H9 (cell line): Measurements from ENCODE around the gene RGR. TPM values are rescaled to one million over a fixed set of nuclear protein-coding genes. Genes with fewer than 3 reads are reported as not detected.
A peak's percentile ranks its signal among the peaks of the same experiment; 100 is the strongest.

ENCODE experiments used
- DNase-seq: peaks from one replicate; pipeline ENCODE4 v3.0.0-alpha.2; 2017
- H2AFZ ChIP-seq: one replicate; pipeline ENCODE4 v1.6.1; 2013; ENCODE audit warnings: mild to moderate bottlenecking, low read length, control low read depth, moderate library complexity
- H2AK5ac ChIP-seq: 2 replicates; pipeline ENCODE4 v1.6.1; 2013; ENCODE audit warnings: low read length, control low read depth, mixed read lengths; ENCODE audit not compliant: insufficient read length
- H2BK120ac ChIP-seq: one replicate; pipeline ENCODE4 v1.6.1; 2013; ENCODE audit warnings: low read depth, mild to moderate bottlenecking, low read length, control low read depth, inconsistent platforms; ENCODE audit not compliant: poor library complexity, severe bottlenecking
- H2BK12ac ChIP-seq: 2 replicates; pipeline ENCODE4 v1.6.1; 2013; ENCODE audit warnings: low read length, control low read depth, mixed read lengths, low read depth; ENCODE audit not compliant: insufficient read length
- H2BK15ac ChIP-seq: 2 replicates; pipeline ENCODE4 v1.6.1; 2013; ENCODE audit warnings: low read depth, low read length, control low read depth
- H2BK20ac ChIP-seq: one replicate; pipeline ENCODE4 v1.6.1; 2013; ENCODE audit warnings: low read depth, mild to moderate bottlenecking, low read length, control low read depth, inconsistent platforms; ENCODE audit not compliant: poor library complexity, severe bottlenecking
- H2BK5ac ChIP-seq: 2 replicates; pipeline ENCODE4 v1.6.1; 2013; ENCODE audit warnings: low read length, control low read depth, mixed read lengths; ENCODE audit not compliant: insufficient read length
- H3K14ac ChIP-seq: 2 replicates; pipeline ENCODE4 v1.6.1; 2013; ENCODE audit warnings: low read length, control low read depth; ENCODE audit not compliant: insufficient read depth
- H3K18ac ChIP-seq: 2 replicates; pipeline ENCODE4 v1.6.1; 2013; ENCODE audit warnings: low read depth, mild to moderate bottlenecking, mixed read lengths, low read length, control low read depth; ENCODE audit not compliant: insufficient read length
- H3K23ac ChIP-seq: 2 replicates; pipeline ENCODE4 v1.6.1; 2013; ENCODE audit warnings: low read length, control low read depth, mixed read lengths, low read depth; ENCODE audit not compliant: insufficient read length
- H3K23me2 ChIP-seq: 2 replicates; pipeline ENCODE4 v1.6.1; 2013; ENCODE audit warnings: low read depth, mild to moderate bottlenecking, mixed read lengths, low read length, control low read depth; ENCODE audit not compliant: insufficient read length, poor library complexity, severe bottlenecking
- H3K27ac ChIP-seq: 2 replicates; pipeline ENCODE4 v1.5.1; 2013; ENCODE audit warnings: low read length, control low read depth, mixed read lengths, low read depth; ENCODE audit not compliant: insufficient read length
- H3K27me3 ChIP-seq: 2 replicates; pipeline ENCODE4 v1.6.1; 2013; ENCODE audit warnings: low read length, control low read depth, inconsistent platforms; ENCODE audit not compliant: insufficient read depth
- H3K4ac ChIP-seq: 2 replicates; pipeline ENCODE4 v1.6.1; 2013; ENCODE audit warnings: low read depth, mild to moderate bottlenecking, control low read depth, inconsistent platforms, low read length, moderate library complexity
- H3K4me1 ChIP-seq: 2 replicates; pipeline ENCODE4 v1.6.1; 2013; ENCODE audit warnings: low read length, control low read depth, inconsistent platforms; ENCODE audit not compliant: insufficient read depth
- H3K4me2 ChIP-seq: 2 replicates; pipeline ENCODE4 v1.6.1; 2013; ENCODE audit warnings: low read length, control low read depth, mixed read lengths; ENCODE audit not compliant: insufficient read length, insufficient read depth
- H3K56ac ChIP-seq: 2 replicates; pipeline ENCODE4 v1.6.1; 2013; ENCODE audit warnings: low read depth, mild to moderate bottlenecking, mixed read lengths, low read length, control low read depth; ENCODE audit not compliant: insufficient read length
- H3K79me1 ChIP-seq: 2 replicates; pipeline ENCODE4 v1.6.1; 2013; ENCODE audit warnings: low read depth, mild to moderate bottlenecking, moderate library complexity, low read length, control low read depth, inconsistent platforms; ENCODE audit not compliant: insufficient read depth, poor library complexity, severe bottlenecking
- H3K79me2 ChIP-seq: 2 replicates; pipeline ENCODE4 v1.6.1; 2013; ENCODE audit warnings: low read length, control low read depth, inconsistent platforms; ENCODE audit not compliant: insufficient read depth
- H3K9ac ChIP-seq: 2 replicates; pipeline ENCODE4 v1.6.1; 2013; ENCODE audit warnings: low read length, control low read depth, mixed read lengths; ENCODE audit not compliant: insufficient read length; ENCODE audit errors: extremely low read depth
- H3K9me3 ChIP-seq: one replicate; pipeline ENCODE4 v1.6.1; 2013; ENCODE audit warnings: low read depth, low read length, inconsistent platforms; ENCODE audit not compliant: control insufficient read depth
- H3T11ph ChIP-seq: one replicate; pipeline ENCODE4 v1.6.1; 2013; ENCODE audit warnings: mild to moderate bottlenecking, low read length, control low read depth, inconsistent platforms
- H4K20me1 ChIP-seq: one replicate; pipeline ENCODE4 v1.6.1; 2013; ENCODE audit not compliant: control insufficient read depth, insufficient read length, insufficient read depth
- H4K5ac ChIP-seq: 2 replicates; pipeline ENCODE4 v1.6.1; 2013; ENCODE audit warnings: low read depth, mild to moderate bottlenecking, mixed read lengths, low read length, control low read depth; ENCODE audit not compliant: insufficient read length
- H4K8ac ChIP-seq: replicated peaks from 2 replicates; pipeline ENCODE4 v1.6.1; 2013; ENCODE audit warnings: low read length, control low read depth, mixed read lengths, low read depth; ENCODE audit not compliant: insufficient read length
- H4K91ac ChIP-seq: 2 replicates; pipeline ENCODE4 v1.6.1; 2013; ENCODE audit warnings: low read depth, mild to moderate bottlenecking, moderate library complexity, mixed read lengths, low read length, control low read depth; ENCODE audit not compliant: insufficient read length
- H3K27ac Mint-ChIP-seq, 3 experiments: 2 replicates in 2 of 3; 3 replicates in 1 of 3; pipeline ENCODE4 v1.8.0; 2020 to 2021; ENCODE audit warnings: mixed read lengths in 3 of 3, mild to moderate bottlenecking in 1 of 3, moderate library complexity in 1 of 3
- H3K27me3 Mint-ChIP-seq: 2 replicates; pipeline ENCODE4 v1.8.0; 2021; ENCODE audit warnings: low read depth, mild to moderate bottlenecking, moderate library complexity, mixed read lengths
- H3K36me3 Mint-ChIP-seq, 3 experiments: 2 replicates in 2 of 3; 3 replicates in 1 of 3; pipeline ENCODE4 v1.8.0; 2020 to 2021; ENCODE audit warnings: low read depth in 3 of 3, mixed read lengths in 3 of 3; ENCODE audit not compliant: insufficient read depth in 1 of 3
- H3K4me1 Mint-ChIP-seq, 2 experiments: 2 replicates each; pipeline ENCODE4 v1.8.0; 2020; ENCODE audit warnings: mixed read lengths in 2 of 2
- H3K4me3 Mint-ChIP-seq, 2 experiments: 2 replicates in 1 of 2; 3 replicates in 1 of 2; pipeline ENCODE4 v1.8.0; 2020 to 2021; ENCODE audit warnings: mild to moderate bottlenecking in 2 of 2, mixed read lengths in 2 of 2, moderate library complexity in 1 of 2
- H3K9me3 Mint-ChIP-seq, 2 experiments: 2 replicates in 1 of 2; 3 replicates in 1 of 2; pipeline ENCODE4 v1.8.0; 2020; ENCODE audit warnings: mild to moderate bottlenecking in 2 of 2, mixed read lengths in 2 of 2, moderate library complexity in 1 of 2
- WGBS: extraction: QIAGEN DNeasy Blood & Tissue Kit; methylation state at CpG from one replicate; pipeline ENCODE4 v1.1.7; 2013; ENCODE audit warnings: missing lambda C conversion rate, low lambda C conversion rate, mixed read lengths; ENCODE audit not compliant: insufficient read length; ENCODE audit errors: extremely low coverage; 5-methylcytosine and 5-hydroxymethylcytosine counted together
- total RNA-seq: library from RNA; stranded (reverse); gene quantifications from 2 replicates; pipeline ENCODE4 v1.2.1, GENCODE V29; 2021
- TF ChIP-seq, protein P1 (sequence below): fragments of 200-600 bp; sonication (generic); conservative IDR thresholded peaks from 3 replicates; pipeline ENCODE4 v1.8.0; 2021; ENCODE audit warnings: antibody characterized with exemption, mild to moderate bottlenecking

Gene RGR
- total RNA-seq, 1 experiment from 2014 or later = not detected

- Mint-ChIP-seq H3K4me3 (no peak overlapping the region), H3K9me3 (no peaks in the 10 kb centered on the region), H3K27me3 (no peaks in the 10 kb centered on the region), H3K27ac (no peak overlapping the region), H3K36me3 (no peaks in the 10 kb centered on the region; a peak in 1 of 7 replicates), H3K4me1 (peaks cover 0 to 6% of the 10 kb centered on the region in 2 experiments; a peak in 3 of 4 replicates)
- H2AK5ac ChIP-seq = no peak overlapping the region
- no peak overlapping the region for H3T11ph ChIP-seq
- H3K23ac ChIP-seq = no peak overlapping the region
- no peak overlapping the region for H2BK12ac ChIP-seq
- H2AFZ ChIP-seq = no peak overlapping the region
- H2BK15ac ChIP-seq = no peak overlapping the region
- no peaks in the 10 kb centered on the region for H3K79me2 ChIP-seq
- H3K4me1 ChIP-seq = no peaks in the 10 kb centered on the region
- H4K5ac ChIP-seq = peak overlapping the region; percentile 21
- no peaks in the 10 kb centered on the region for H3K79me1 ChIP-seq
- no peak overlapping the region for H3K56ac ChIP-seq
- H2BK120ac ChIP-seq = no peak overlapping the region
- H3K4ac ChIP-seq = no peak overlapping the region
- H4K20me1 ChIP-seq = no peaks in the 10 kb centered on the region
- no peaks in the 10 kb centered on the region for H3K27me3 ChIP-seq
- H3K4me2 ChIP-seq = no peak overlapping the region
- no peak overlapping the region for H3K14ac ChIP-seq
- H4K91ac ChIP-seq = no peak overlapping the region
- no peak overlapping the region for H3K18ac ChIP-seq
- no peak overlapping the region for H3K27ac ChIP-seq
- DNase-seq = no peak
- H2BK5ac ChIP-seq = no peak overlapping the region
- no CpG with 5 or more reads among the region's 11 CpGs for WGBS
- no peaks in the 10 kb centered on the region for H3K9me3 ChIP-seq
- H3K23me2 ChIP-seq = no peaks in the 10 kb centered on the region
- no peak overlapping the region for H4K8ac ChIP-seq
- no peak overlapping the region for H3K9ac ChIP-seq
- H2BK20ac ChIP-seq = no peak overlapping the region
- TF ChIP-seq, protein P1, sequence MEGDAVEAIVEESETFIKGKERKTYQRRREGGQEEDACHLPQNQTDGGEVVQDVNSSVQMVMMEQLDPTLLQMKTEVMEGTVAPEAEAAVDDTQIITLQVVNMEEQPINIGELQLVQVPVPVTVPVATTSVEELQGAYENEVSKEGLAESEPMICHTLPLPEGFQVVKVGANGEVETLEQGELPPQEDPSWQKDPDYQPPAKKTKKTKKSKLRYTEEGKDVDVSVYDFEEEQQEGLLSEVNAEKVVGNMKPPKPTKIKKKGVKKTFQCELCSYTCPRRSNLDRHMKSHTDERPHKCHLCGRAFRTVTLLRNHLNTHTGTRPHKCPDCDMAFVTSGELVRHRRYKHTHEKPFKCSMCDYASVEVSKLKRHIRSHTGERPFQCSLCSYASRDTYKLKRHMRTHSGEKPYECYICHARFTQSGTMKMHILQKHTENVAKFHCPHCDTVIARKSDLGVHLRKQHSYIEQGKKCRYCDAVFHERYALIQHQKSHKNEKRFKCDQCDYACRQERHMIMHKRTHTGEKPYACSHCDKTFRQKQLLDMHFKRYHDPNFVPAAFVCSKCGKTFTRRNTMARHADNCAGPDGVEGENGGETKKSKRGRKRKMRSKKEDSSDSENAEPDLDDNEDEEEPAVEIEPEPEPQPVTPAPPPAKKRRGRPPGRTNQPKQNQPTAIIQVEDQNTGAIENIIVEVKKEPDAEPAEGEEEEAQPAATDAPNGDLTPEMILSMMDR = no peak
Measured at GRCh38 chr10:84213076-84213475, 31.8 kb upstream of the RGR start.
